ENCODE measurements around the gene TSPAN10. TPM values are rescaled to one million over a fixed set of nuclear protein-coding genes. Genes with fewer than 3 reads are reported as not detected.

The TSPAN10 gene
- total RNA-seq, 2 donors from 2014 or later = 1.3 to 1.8 TPM

- Histone ChIP-seq H3K27me3 (ENCODE audit: control insufficient read depth, insufficient read depth, low read length, poor library complexity, severe bottlenecking) (no peaks in the 10 kb centered on the region), H3K36me3 (ENCODE audit: control insufficient read depth, insufficient read depth, low read length) (peaks cover 5% of the 10 kb centered on the region), H3K4me1 (ENCODE audit: control insufficient read depth, insufficient read depth, low read length) (peaks cover 11% of the 10 kb centered on the region), H3K9ac (ENCODE audit: extremely low read depth, low read length, poor library complexity, severe bottlenecking) (no peak overlapping the region), H3K4me3 (ENCODE audit: low read length) (no peak overlapping the region), H3K9me3 (ENCODE audit: control insufficient read depth, low read length) (no peaks in the 10 kb centered on the region), H3K27ac (ENCODE audit: low read depth, low read length) (no peak overlapping the region)
- H3K9me3 Mint-ChIP-seq = no peaks in the 10 kb centered on the region
- WGBS, 2 experiments (ENCODE audit: insufficient coverage in 1 of 2, insufficient read length in 1 of 2) = 90 to 94% methylated on average over 8 to 9 of the region's 9 CpGs
- no peak overlapping the region for H3K27ac Mint-ChIP-seq
- no peaks in the 10 kb centered on the region for H3K27me3 Mint-ChIP-seq (ENCODE audit: insufficient read depth)
- no peak for DNase-seq
- peaks cover 8% of the 10 kb centered on the region for H3K36me3 Mint-ChIP-seq (ENCODE audit: low read depth)
- H3K4me1 Mint-ChIP-seq = no peaks in the 10 kb centered on the region
- H3K4me3 Mint-ChIP-seq = no peak overlapping the region
- TF ChIP-seq CTCF (conservative IDR thresholded peaks at IDR 0.05) = no peak
These were observed 23.4 kb downstream of the TSPAN10 start for GRCh38 chr17:81660441-81660840.

DNA sequence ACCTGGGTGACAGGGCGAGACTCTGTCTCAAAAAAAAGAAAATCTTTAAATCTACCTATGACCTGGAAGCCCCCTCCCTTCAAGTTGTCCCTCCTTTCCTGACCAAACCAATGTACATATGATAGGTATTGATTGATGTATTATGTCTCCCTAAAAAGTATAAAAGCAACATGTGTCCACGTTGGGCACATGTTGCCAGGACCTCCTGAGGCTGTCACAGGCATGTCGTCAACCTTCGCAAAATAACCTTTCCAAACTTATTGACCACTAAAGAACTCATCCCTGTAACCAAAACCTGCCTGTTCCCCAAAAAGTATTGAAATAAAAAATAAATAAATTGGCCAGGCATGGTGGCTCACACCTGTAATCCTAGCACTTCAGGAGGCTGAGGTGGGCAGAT, 25.0 kb downstream of the TSPAN10 start:
- no peak overlapping the region for H3K4me3 ChIP-seq (ENCODE audit: low read length)
- H3K27me3 Mint-ChIP-seq (ENCODE audit: insufficient read depth) = no peaks in the 10 kb centered on the region
- H3K9ac ChIP-seq (ENCODE audit: extremely low read depth, low read length, poor library complexity, severe bottlenecking) = no peak overlapping the region
- no peak for TF ChIP-seq CTCF (conservative IDR thresholded peaks at IDR 0.05)
- no peak overlapping the region for H3K4me3 Mint-ChIP-seq
- no peaks in the 10 kb centered on the region for H3K27me3 ChIP-seq (ENCODE audit: control insufficient read depth, insufficient read depth, low read length, poor library complexity, severe bottlenecking)
- H3K4me1 Mint-ChIP-seq = peaks cover under 1% of the 10 kb centered on the region
- WGBS, 2 experiments (ENCODE audit: insufficient coverage in 1 of 2, insufficient read length in 1 of 2) = 94 to 100% methylated on average over 1 to 4 of the region's 4 CpGs
- no peak overlapping the region for H3K27ac Mint-ChIP-seq
- H3K4me1 ChIP-seq (ENCODE audit: control insufficient read depth, insufficient read depth, low read length) = peaks cover 5% of the 10 kb centered on the region
- H3K9me3 Mint-ChIP-seq = no peaks in the 10 kb centered on the region
- peaks cover 9% of the 10 kb centered on the region for H3K36me3 Mint-ChIP-seq (ENCODE audit: low read depth)
- no peaks in the 10 kb centered on the region for H3K9me3 ChIP-seq (ENCODE audit: control insufficient read depth, low read length)
- H3K27ac ChIP-seq (ENCODE audit: low read depth, low read length) = no peak overlapping the region
- peaks cover 5% of the 10 kb centered on the region for H3K36me3 ChIP-seq (ENCODE audit: control insufficient read depth, insufficient read depth, low read length)
- no peak for DNase-seq

GRCh38 chr17:81664051-81664470, 27.1 kb downstream of the TSPAN10 start:
- no peak for DNase-seq
- 89 to 96% methylated on average over 3 to 7 of the region's 7 CpGs for WGBS, 2 experiments (ENCODE audit: insufficient coverage in 1 of 2, insufficient read length in 1 of 2)
- H3K27me3 ChIP-seq (ENCODE audit: control insufficient read depth, insufficient read depth, low read length, poor library complexity, severe bottlenecking) = no peaks in the 10 kb centered on the region
- no peak overlapping the region for H3K4me3 ChIP-seq (ENCODE audit: low read length)
- no peak overlapping the region for H3K9ac ChIP-seq (ENCODE audit: extremely low read depth, low read length, poor library complexity, severe bottlenecking)
- Mint-ChIP-seq H3K9me3 (no peaks in the 10 kb centered on the region), H3K36me3 (ENCODE audit: low read depth) (peaks cover 22% of the 10 kb centered on the region), H3K4me3 (no peak overlapping the region), H3K4me1 (peaks cover 13% of the 10 kb centered on the region), H3K27ac (no peak overlapping the region), H3K27me3 (ENCODE audit: insufficient read depth) (no peaks in the 10 kb centered on the region)
- no peak overlapping the region for H3K27ac ChIP-seq (ENCODE audit: low read depth, low read length)
- H3K36me3 ChIP-seq (ENCODE audit: control insufficient read depth, insufficient read depth, low read length) = peaks cover 20% of the 10 kb centered on the region
- TF ChIP-seq CTCF (conservative IDR thresholded peaks at IDR 0.05) = no peak
- H3K9me3 ChIP-seq (ENCODE audit: control insufficient read depth, low read length) = no peaks in the 10 kb centered on the region
- H3K4me1 ChIP-seq (ENCODE audit: control insufficient read depth, insufficient read depth, low read length) = peaks cover 15% of the 10 kb centered on the region
